Mesothelial cell of epicardium (in vitro differentiated cells): ENCODE measurements around the gene SCP2. TPM values are rescaled to one million over a fixed set of nuclear protein-coding genes. Genes with fewer than 3 reads are reported as not detected.

Experiments
- DNase-seq, 2 experiments: peaks; one replicate each; pipeline ENCODE4 v3.0.0; 2021; ENCODE audit warnings: low spot score in 2 of 2; ENCODE audit not compliant: unreplicated experiment in 2 of 2
- H3K27ac Mint-ChIP-seq: 2 replicates; pipeline ENCODE4 v1.8.0; 2021; ENCODE audit warnings: mixed read lengths
- H3K27me3 Mint-ChIP-seq: 2 replicates; pipeline ENCODE4 v1.8.0; 2021; ENCODE audit warnings: low read depth, mixed read lengths
- H3K36me3 Mint-ChIP-seq: 2 replicates; pipeline ENCODE4 v1.8.0; 2021; ENCODE audit warnings: mixed read lengths
- H3K4me1 Mint-ChIP-seq: 2 replicates; pipeline ENCODE4 v1.8.0; 2021; ENCODE audit warnings: mixed read lengths
- H3K4me3 Mint-ChIP-seq: 2 replicates; pipeline ENCODE4 v1.8.0; 2021; ENCODE audit warnings: mild to moderate bottlenecking, moderate library complexity, mixed read lengths
- H3K9me3 Mint-ChIP-seq: 2 replicates; pipeline ENCODE4 v1.8.0; 2021; ENCODE audit warnings: mixed read lengths
- CTCF ChIP-seq: fragments of 200-600 bp; sonication (generic); IDR thresholded peaks from one replicate; pipeline ENCODE4 v1.5.0; 2021; ENCODE audit warnings: antibody characterized with exemption; ENCODE audit not compliant: unreplicated experiment
- microRNA-seq: library from miRNA; unstranded; fragments of <30 nt; microRNA quantifications from one replicate; pipeline ENCODE4 v1.2.0, GENCODE V29; 2021; ENCODE audit warnings: inconsistent platforms, mixed read lengths
- total RNA-seq: library from RNA; stranded (reverse); gene quantifications from 3 replicates; pipeline ENCODE4 v1.2.1, GENCODE V29; 2021

Gene SCP2
- total RNA-seq, 1 donor from 2014 or later: 55.8 TPM

- no peak overlapping the region for H3K27ac Mint-ChIP-seq
- no peak for DNase-seq
- no peaks in the 10 kb centered on the region for H3K4me1 Mint-ChIP-seq
- no peaks in the 10 kb centered on the region for H3K27me3 Mint-ChIP-seq
- no peaks in the 10 kb centered on the region for H3K9me3 Mint-ChIP-seq
- no peak overlapping the region for H3K4me3 Mint-ChIP-seq
- no peak for TF ChIP-seq CTCF
- H3K36me3 Mint-ChIP-seq: no peaks in the 10 kb centered on the region
Measured at GRCh38 chr1:53091841-53092645, 165.0 kb downstream of the SCP2 start.

GRCh38 chr1:53092659-53093450 is 165.8 kb downstream of the SCP2 start:
- Mint-ChIP-seq H3K9me3 (no peaks in the 10 kb centered on the region), H3K27me3 (no peaks in the 10 kb centered on the region), H3K36me3 (no peaks in the 10 kb centered on the region), H3K4me3 (no peak overlapping the region), H3K27ac (no peak overlapping the region), H3K4me1 (no peaks in the 10 kb centered on the region)
- TF ChIP-seq CTCF: no peak
- no peak for DNase-seq

DNA sequence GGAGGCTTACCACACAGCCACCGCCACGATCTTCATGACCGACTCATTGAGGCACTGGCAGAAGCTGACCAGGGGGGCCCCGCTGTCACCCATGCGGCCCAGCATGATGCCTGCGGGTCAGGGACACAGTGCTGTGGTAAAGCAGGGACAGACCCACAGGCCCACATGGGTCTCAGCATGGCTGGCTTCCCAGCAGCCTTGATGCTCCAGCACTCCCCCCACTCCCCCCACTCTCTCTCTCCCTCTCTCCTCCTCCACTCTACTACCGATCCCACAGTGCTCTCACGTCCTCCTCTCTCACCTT is 166.3 kb downstream of the SCP2 start:
- Mint-ChIP-seq H3K27ac (no peak overlapping the region), H3K4me1 (no peaks in the 10 kb centered on the region), H3K36me3 (no peaks in the 10 kb centered on the region), H3K4me3 (no peak overlapping the region), H3K9me3 (no peaks in the 10 kb centered on the region), H3K27me3 (no peaks in the 10 kb centered on the region)
- DNase-seq: no peak
- TF ChIP-seq CTCF: no peak

DNA sequence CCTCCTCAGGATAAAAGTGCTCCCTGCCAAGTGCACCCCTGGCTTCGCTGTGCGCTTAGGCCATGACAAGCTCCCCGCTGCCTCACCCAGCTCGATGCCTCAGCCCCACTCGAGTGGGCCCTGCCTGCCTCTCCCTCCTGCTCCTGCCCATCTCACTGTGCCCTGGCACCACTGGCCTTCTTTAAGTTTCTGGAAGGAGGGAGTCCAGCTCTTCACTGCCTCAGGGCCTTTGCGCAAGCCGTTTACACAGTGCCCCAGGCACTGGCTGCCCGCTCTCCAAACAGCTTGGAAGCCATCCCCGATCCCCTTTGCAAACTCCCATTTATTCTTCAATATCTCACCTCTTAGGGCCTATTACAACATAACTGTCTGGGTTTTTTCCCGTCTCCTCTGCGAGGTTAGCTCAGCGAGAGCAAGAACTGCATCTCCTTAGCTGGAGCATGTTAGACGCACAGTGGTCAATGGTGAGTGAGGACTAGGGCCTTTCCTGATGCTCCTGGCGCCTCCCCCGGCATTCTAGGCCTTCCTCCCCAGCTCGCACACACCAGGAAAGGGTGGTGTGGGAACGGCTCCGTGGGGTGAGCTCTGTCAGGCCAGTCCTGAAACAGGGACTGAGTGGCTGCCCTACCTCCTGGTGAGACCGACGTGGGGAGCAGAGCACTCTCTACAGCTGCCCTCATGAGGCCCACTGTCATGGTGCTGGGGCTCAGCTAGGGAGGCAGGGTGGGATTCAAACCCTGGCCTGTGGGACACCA is 166.9 kb downstream of the SCP2 start:
- no peak overlapping the region for H3K4me3 Mint-ChIP-seq
- TF ChIP-seq CTCF: no peak
- no peaks in the 10 kb centered on the region for H3K27me3 Mint-ChIP-seq
- no peaks in the 10 kb centered on the region for H3K9me3 Mint-ChIP-seq
- H3K27ac Mint-ChIP-seq: no peak overlapping the region
- no peak for DNase-seq
- no peaks in the 10 kb centered on the region for H3K4me1 Mint-ChIP-seq
- H3K36me3 Mint-ChIP-seq: no peaks in the 10 kb centered on the region

- Mint-ChIP-seq H3K36me3 (no peaks in the 10 kb centered on the region), H3K4me1 (no peaks in the 10 kb centered on the region), H3K9me3 (no peaks in the 10 kb centered on the region), H3K27ac (no peak overlapping the region), H3K27me3 (no peaks in the 10 kb centered on the region), H3K4me3 (no peak overlapping the region)
- TF ChIP-seq CTCF: no peak
- no peak for DNase-seq
Measured at GRCh38 chr1:53094533-53094919, 167.4 kb downstream of the SCP2 start.

Small RNAs within 50 kb of the gene (microRNA-seq; reads per million reads assigned to microRNA genes)
- gene MIR1273F (not detected), gene MIR1273G (not detected), gene MIR5095 (not detected)

Other genes starting within 250 kb of the SCP2 start
- 21.5 to 23.5 TPM (median 21.7 TPM) in 3 replicates for gene COA7, start 228.9 kb upstream of the SCP2 start, total RNA-seq
- gene ZYG11B, start 200.8 kb upstream of the SCP2 start, total RNA-seq: 31.9 to 32.5 TPM (median 32.5 TPM) in 3 replicates
- 0.14 to 0.18 TPM in 2 of 3 replicates, not detected in the other for gene ZYG11A, start 84.5 kb upstream of the SCP2 start, total RNA-seq
- 176 to 180 TPM (median 178 TPM) in 3 replicates for gene ECHDC2, start 5.5 kb upstream of the SCP2 start, total RNA-seq
- gene PODN, start 134.9 kb downstream of the SCP2 start, total RNA-seq: 4.5 to 4.6 TPM (median 4.6 TPM) in 3 replicates
- 0.09 TPM in 1 of 3 replicates, not detected in the others for gene SLC1A7, start 215.4 kb downstream of the SCP2 start, total RNA-seq